H9 (cell line): ENCODE data around the gene UPB1. TPM values are rescaled to one million over a fixed set of nuclear protein-coding genes. Genes with fewer than 3 reads are reported as not detected.

ENCODE experiments used
- DNase-seq: peaks from one replicate; pipeline ENCODE4 v3.0.0-alpha.2; 2017
- H2AFZ ChIP-seq: one replicate; pipeline ENCODE4 v1.6.1; 2013; ENCODE audit warnings: mild to moderate bottlenecking, low read length, control low read depth, moderate library complexity
- H2AK5ac ChIP-seq: 2 replicates; pipeline ENCODE4 v1.6.1; 2013; ENCODE audit warnings: low read length, control low read depth, mixed read lengths; ENCODE audit not compliant: insufficient read length
- H2BK120ac ChIP-seq: one replicate; pipeline ENCODE4 v1.6.1; 2013; ENCODE audit warnings: low read depth, mild to moderate bottlenecking, low read length, control low read depth, inconsistent platforms; ENCODE audit not compliant: poor library complexity, severe bottlenecking
- H2BK12ac ChIP-seq: 2 replicates; pipeline ENCODE4 v1.6.1; 2013; ENCODE audit warnings: low read length, control low read depth, mixed read lengths, low read depth; ENCODE audit not compliant: insufficient read length
- H2BK15ac ChIP-seq: 2 replicates; pipeline ENCODE4 v1.6.1; 2013; ENCODE audit warnings: low read depth, low read length, control low read depth
- H2BK20ac ChIP-seq: one replicate; pipeline ENCODE4 v1.6.1; 2013; ENCODE audit warnings: low read depth, mild to moderate bottlenecking, low read length, control low read depth, inconsistent platforms; ENCODE audit not compliant: poor library complexity, severe bottlenecking
- H2BK5ac ChIP-seq: 2 replicates; pipeline ENCODE4 v1.6.1; 2013; ENCODE audit warnings: low read length, control low read depth, mixed read lengths; ENCODE audit not compliant: insufficient read length
- H3K14ac ChIP-seq: 2 replicates; pipeline ENCODE4 v1.6.1; 2013; ENCODE audit warnings: low read length, control low read depth; ENCODE audit not compliant: insufficient read depth
- H3K18ac ChIP-seq: 2 replicates; pipeline ENCODE4 v1.6.1; 2013; ENCODE audit warnings: low read depth, mild to moderate bottlenecking, mixed read lengths, low read length, control low read depth; ENCODE audit not compliant: insufficient read length
- H3K23ac ChIP-seq: 2 replicates; pipeline ENCODE4 v1.6.1; 2013; ENCODE audit warnings: low read length, control low read depth, mixed read lengths, low read depth; ENCODE audit not compliant: insufficient read length
- H3K23me2 ChIP-seq: 2 replicates; pipeline ENCODE4 v1.6.1; 2013; ENCODE audit warnings: low read depth, mild to moderate bottlenecking, mixed read lengths, low read length, control low read depth; ENCODE audit not compliant: insufficient read length, poor library complexity, severe bottlenecking
- H3K27ac ChIP-seq: 2 replicates; pipeline ENCODE4 v1.5.1; 2013; ENCODE audit warnings: low read length, control low read depth, mixed read lengths, low read depth; ENCODE audit not compliant: insufficient read length
- H3K27me3 ChIP-seq: 2 replicates; pipeline ENCODE4 v1.6.1; 2013; ENCODE audit warnings: low read length, control low read depth, inconsistent platforms; ENCODE audit not compliant: insufficient read depth
- H3K4ac ChIP-seq: 2 replicates; pipeline ENCODE4 v1.6.1; 2013; ENCODE audit warnings: low read depth, mild to moderate bottlenecking, control low read depth, inconsistent platforms, low read length, moderate library complexity
- H3K4me1 ChIP-seq: 2 replicates; pipeline ENCODE4 v1.6.1; 2013; ENCODE audit warnings: low read length, control low read depth, inconsistent platforms; ENCODE audit not compliant: insufficient read depth
- H3K4me2 ChIP-seq: 2 replicates; pipeline ENCODE4 v1.6.1; 2013; ENCODE audit warnings: low read length, control low read depth, mixed read lengths; ENCODE audit not compliant: insufficient read length, insufficient read depth
- H3K56ac ChIP-seq: 2 replicates; pipeline ENCODE4 v1.6.1; 2013; ENCODE audit warnings: low read depth, mild to moderate bottlenecking, mixed read lengths, low read length, control low read depth; ENCODE audit not compliant: insufficient read length
- H3K79me1 ChIP-seq: 2 replicates; pipeline ENCODE4 v1.6.1; 2013; ENCODE audit warnings: low read depth, mild to moderate bottlenecking, moderate library complexity, low read length, control low read depth, inconsistent platforms; ENCODE audit not compliant: insufficient read depth, poor library complexity, severe bottlenecking
- H3K79me2 ChIP-seq: 2 replicates; pipeline ENCODE4 v1.6.1; 2013; ENCODE audit warnings: low read length, control low read depth, inconsistent platforms; ENCODE audit not compliant: insufficient read depth
- H3K9ac ChIP-seq: 2 replicates; pipeline ENCODE4 v1.6.1; 2013; ENCODE audit warnings: low read length, control low read depth, mixed read lengths; ENCODE audit not compliant: insufficient read length; ENCODE audit errors: extremely low read depth
- H3K9me3 ChIP-seq: one replicate; pipeline ENCODE4 v1.6.1; 2013; ENCODE audit warnings: low read depth, low read length, inconsistent platforms; ENCODE audit not compliant: control insufficient read depth
- H3T11ph ChIP-seq: one replicate; pipeline ENCODE4 v1.6.1; 2013; ENCODE audit warnings: mild to moderate bottlenecking, low read length, control low read depth, inconsistent platforms
- H4K20me1 ChIP-seq: one replicate; pipeline ENCODE4 v1.6.1; 2013; ENCODE audit not compliant: control insufficient read depth, insufficient read length, insufficient read depth
- H4K5ac ChIP-seq: 2 replicates; pipeline ENCODE4 v1.6.1; 2013; ENCODE audit warnings: low read depth, mild to moderate bottlenecking, mixed read lengths, low read length, control low read depth; ENCODE audit not compliant: insufficient read length
- H4K8ac ChIP-seq: replicated peaks from 2 replicates; pipeline ENCODE4 v1.6.1; 2013; ENCODE audit warnings: low read length, control low read depth, mixed read lengths, low read depth; ENCODE audit not compliant: insufficient read length
- H4K91ac ChIP-seq: 2 replicates; pipeline ENCODE4 v1.6.1; 2013; ENCODE audit warnings: low read depth, mild to moderate bottlenecking, moderate library complexity, mixed read lengths, low read length, control low read depth; ENCODE audit not compliant: insufficient read length
- H3K27ac Mint-ChIP-seq, 3 experiments: 2 replicates in 2 of 3; 3 replicates in 1 of 3; pipeline ENCODE4 v1.8.0; 2020 to 2021; ENCODE audit warnings: mixed read lengths in 3 of 3, mild to moderate bottlenecking in 1 of 3, moderate library complexity in 1 of 3
- H3K27me3 Mint-ChIP-seq: 2 replicates; pipeline ENCODE4 v1.8.0; 2021; ENCODE audit warnings: low read depth, mild to moderate bottlenecking, moderate library complexity, mixed read lengths
- H3K36me3 Mint-ChIP-seq, 3 experiments: 2 replicates in 2 of 3; 3 replicates in 1 of 3; pipeline ENCODE4 v1.8.0; 2020 to 2021; ENCODE audit warnings: low read depth in 3 of 3, mixed read lengths in 3 of 3; ENCODE audit not compliant: insufficient read depth in 1 of 3
- H3K4me1 Mint-ChIP-seq, 2 experiments: 2 replicates each; pipeline ENCODE4 v1.8.0; 2020; ENCODE audit warnings: mixed read lengths in 2 of 2
- H3K4me3 Mint-ChIP-seq, 2 experiments: 2 replicates in 1 of 2; 3 replicates in 1 of 2; pipeline ENCODE4 v1.8.0; 2020 to 2021; ENCODE audit warnings: mild to moderate bottlenecking in 2 of 2, mixed read lengths in 2 of 2, moderate library complexity in 1 of 2
- H3K9me3 Mint-ChIP-seq, 2 experiments: 2 replicates in 1 of 2; 3 replicates in 1 of 2; pipeline ENCODE4 v1.8.0; 2020; ENCODE audit warnings: mild to moderate bottlenecking in 2 of 2, mixed read lengths in 2 of 2, moderate library complexity in 1 of 2
- WGBS: extraction: QIAGEN DNeasy Blood & Tissue Kit; methylation state at CpG from one replicate; pipeline ENCODE4 v1.1.7; 2013; ENCODE audit warnings: missing lambda C conversion rate, low lambda C conversion rate, mixed read lengths; ENCODE audit not compliant: insufficient read length; ENCODE audit errors: extremely low coverage; 5-methylcytosine and 5-hydroxymethylcytosine counted together
- total RNA-seq: library from RNA; stranded (reverse); gene quantifications from 2 replicates; pipeline ENCODE4 v1.2.1, GENCODE V29; 2021
- TF ChIP-seq, protein P1 (sequence below): fragments of 200-600 bp; sonication (generic); conservative IDR thresholded peaks from 3 replicates; pipeline ENCODE4 v1.8.0; 2021; ENCODE audit warnings: antibody characterized with exemption, mild to moderate bottlenecking

The UPB1 gene
- total RNA-seq, 1 experiment from 2014 or later = not detected

- no peak overlapping the region for H3T11ph ChIP-seq
Measured at GRCh38 chr22:24518771-24519485, 23.8 kb downstream of the UPB1 start.

More at GRCh38 chr22:24518771-24519485, 23.8 kb downstream of the UPB1 start:
- TF ChIP-seq, protein P1, sequence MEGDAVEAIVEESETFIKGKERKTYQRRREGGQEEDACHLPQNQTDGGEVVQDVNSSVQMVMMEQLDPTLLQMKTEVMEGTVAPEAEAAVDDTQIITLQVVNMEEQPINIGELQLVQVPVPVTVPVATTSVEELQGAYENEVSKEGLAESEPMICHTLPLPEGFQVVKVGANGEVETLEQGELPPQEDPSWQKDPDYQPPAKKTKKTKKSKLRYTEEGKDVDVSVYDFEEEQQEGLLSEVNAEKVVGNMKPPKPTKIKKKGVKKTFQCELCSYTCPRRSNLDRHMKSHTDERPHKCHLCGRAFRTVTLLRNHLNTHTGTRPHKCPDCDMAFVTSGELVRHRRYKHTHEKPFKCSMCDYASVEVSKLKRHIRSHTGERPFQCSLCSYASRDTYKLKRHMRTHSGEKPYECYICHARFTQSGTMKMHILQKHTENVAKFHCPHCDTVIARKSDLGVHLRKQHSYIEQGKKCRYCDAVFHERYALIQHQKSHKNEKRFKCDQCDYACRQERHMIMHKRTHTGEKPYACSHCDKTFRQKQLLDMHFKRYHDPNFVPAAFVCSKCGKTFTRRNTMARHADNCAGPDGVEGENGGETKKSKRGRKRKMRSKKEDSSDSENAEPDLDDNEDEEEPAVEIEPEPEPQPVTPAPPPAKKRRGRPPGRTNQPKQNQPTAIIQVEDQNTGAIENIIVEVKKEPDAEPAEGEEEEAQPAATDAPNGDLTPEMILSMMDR = no peak
- no CpG with 5 or more reads among the region's 9 CpGs for WGBS
- Histone ChIP-seq H4K5ac (no peak overlapping the region), H3K79me2 (no peaks in the 10 kb centered on the region), H3K14ac (no peak overlapping the region), H3K23me2 (no peaks in the 10 kb centered on the region), H3K4me2 (no peak overlapping the region), H3K4me1 (no peaks in the 10 kb centered on the region; the same call in 1 of the 2 replicates), H4K20me1 (no peaks in the 10 kb centered on the region), H3K9ac (no peak overlapping the region), H4K91ac (no peak overlapping the region), H3K18ac (no peak overlapping the region), H3K79me1 (no peaks in the 10 kb centered on the region), H3K27me3 (no peaks in the 10 kb centered on the region), H3K9me3 (no peaks in the 10 kb centered on the region), H2BK15ac (no peak overlapping the region), H3K23ac (no peak overlapping the region), H3K4ac (no peak overlapping the region), H2BK20ac (no peak overlapping the region), H2BK5ac (no peak overlapping the region), H2AFZ (no peak overlapping the region), H2BK120ac (no peak overlapping the region), H3K56ac (no peak overlapping the region), H2BK12ac (no peak overlapping the region), H2AK5ac (no peak overlapping the region), H4K8ac (no peak overlapping the region), H3K27ac (no peak overlapping the region)
- peaks cover 23 to 29% of the 10 kb centered on the region in 2 experiments for H3K4me1 Mint-ChIP-seq
- no peaks in the 10 kb centered on the region for H3K9me3 Mint-ChIP-seq
- no peaks in the 10 kb centered on the region; a peak in 1 of 7 replicates for H3K36me3 Mint-ChIP-seq
- no peak overlapping the region for H3K4me3 Mint-ChIP-seq
- no peak overlapping the region for H3K27ac Mint-ChIP-seq
- H3K27me3 Mint-ChIP-seq = peaks cover 2% of the 10 kb centered on the region
- no peak for DNase-seq
